Right atrium auricular region (tissue), 2 donors: ENCODE data around the gene SGF29. TPM values are rescaled to one million over a fixed set of nuclear protein-coding genes. Genes with fewer than 3 reads are reported as not detected.

Experiments
- DNase-seq: peaks from one replicate; pipeline ENCODE4 v3.0.0-alpha.2; 2019; ENCODE audit warnings: low spot score
- H3K27ac ChIP-seq, 2 donors: fragments of 200-600 bp; sonication (generic); 1 replicate in 1 of 2; 2 replicates in 1 of 2; pipeline ENCODE4 v1.5.1; 2016 to 2019
- H3K27me3 ChIP-seq, 2 donors: fragments of 200-600 bp; sonication (generic); one replicate each; pipeline versions ENCODE4 v1.5.1 to v1.6.0; 2017 to 2019
- H3K36me3 ChIP-seq: fragments of 200-600 bp; sonication (generic); one replicate; pipeline ENCODE4 v1.5.1; 2016
- H3K4me1 ChIP-seq, 2 donors: fragments of 200-600 bp; sonication (generic); one replicate each; pipeline versions ENCODE4 v1.5.1 to v1.6.0; 2017 to 2019
- H3K4me3 ChIP-seq, 2 donors: fragments of 200-600 bp; sonication (generic); 1 replicate in 1 of 2; 2 replicates in 1 of 2; pipeline ENCODE4 v1.5.1; 2017 to 2019; ENCODE audit warnings: mild to moderate bottlenecking in 1 of 2, moderate library complexity in 1 of 2
- H3K9me3 ChIP-seq, 2 donors: fragments of 200-600 bp; sonication (generic); one replicate each; pipeline ENCODE4 v1.5.1; 2019
- total RNA-seq, 2 donors: library from RNA; depleted of rRNA; stranded (reverse); fragments of >200 nt; gene quantifications; one replicate each; pipeline ENCODE4 v1.1.0, GENCODE V29; 2016
- TF ChIP-seq, protein P1 (sequence below), 2 donors: fragments of 200-600 bp; sonication (generic); IDR thresholded peaks; one replicate each; pipeline ENCODE4 v1.5.1; 2019; ENCODE audit warnings: antibody characterized with exemption in 2 of 2

SGF29 gene
- total RNA-seq, 2 donors from 2014 or later = 14.2 to 21.8 TPM

DNA sequence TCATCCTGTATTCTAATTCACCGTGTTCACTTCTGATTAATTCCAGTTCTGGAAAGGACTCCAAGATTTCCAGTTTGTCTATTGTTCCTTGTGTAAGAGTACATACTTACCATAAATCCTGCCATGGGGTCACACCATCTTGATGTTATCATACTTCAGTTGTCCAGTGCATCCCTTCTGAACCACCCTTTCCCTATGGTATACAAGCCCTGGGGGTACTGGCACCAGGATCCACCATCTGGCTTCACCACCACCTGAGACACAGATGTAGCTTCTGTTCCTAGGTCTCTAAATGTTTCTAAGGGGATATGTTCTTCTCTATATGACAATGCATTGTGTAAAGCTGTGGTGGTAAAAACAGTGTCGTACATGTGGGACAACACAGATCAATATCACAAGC, 21.2 kb downstream of the SGF29 start:
- TF ChIP-seq, protein P1, sequence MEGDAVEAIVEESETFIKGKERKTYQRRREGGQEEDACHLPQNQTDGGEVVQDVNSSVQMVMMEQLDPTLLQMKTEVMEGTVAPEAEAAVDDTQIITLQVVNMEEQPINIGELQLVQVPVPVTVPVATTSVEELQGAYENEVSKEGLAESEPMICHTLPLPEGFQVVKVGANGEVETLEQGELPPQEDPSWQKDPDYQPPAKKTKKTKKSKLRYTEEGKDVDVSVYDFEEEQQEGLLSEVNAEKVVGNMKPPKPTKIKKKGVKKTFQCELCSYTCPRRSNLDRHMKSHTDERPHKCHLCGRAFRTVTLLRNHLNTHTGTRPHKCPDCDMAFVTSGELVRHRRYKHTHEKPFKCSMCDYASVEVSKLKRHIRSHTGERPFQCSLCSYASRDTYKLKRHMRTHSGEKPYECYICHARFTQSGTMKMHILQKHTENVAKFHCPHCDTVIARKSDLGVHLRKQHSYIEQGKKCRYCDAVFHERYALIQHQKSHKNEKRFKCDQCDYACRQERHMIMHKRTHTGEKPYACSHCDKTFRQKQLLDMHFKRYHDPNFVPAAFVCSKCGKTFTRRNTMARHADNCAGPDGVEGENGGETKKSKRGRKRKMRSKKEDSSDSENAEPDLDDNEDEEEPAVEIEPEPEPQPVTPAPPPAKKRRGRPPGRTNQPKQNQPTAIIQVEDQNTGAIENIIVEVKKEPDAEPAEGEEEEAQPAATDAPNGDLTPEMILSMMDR (IDR thresholded peaks at IDR 0.05) = no peak
- no peak for DNase-seq
- Histone ChIP-seq H3K4me1 (peaks cover 0 to 29% of the 10 kb centered on the region in 2 donors), H3K27me3 (no peaks in the 10 kb centered on the region), H3K9me3 (no peaks in the 10 kb centered on the region), H3K36me3 (no peaks in the 10 kb centered on the region), H3K27ac (no peak overlapping the region), H3K4me3 (no peak overlapping the region)

- Histone ChIP-seq H3K4me1 (peaks cover 0 to 29% of the 10 kb centered on the region in 2 donors), H3K9me3 (no peaks in the 10 kb centered on the region), H3K4me3 (no peak overlapping the region), H3K27me3 (no peaks in the 10 kb centered on the region), H3K27ac (no peak overlapping the region), H3K36me3 (no peaks in the 10 kb centered on the region)
- no peak for DNase-seq
- TF ChIP-seq, protein P1 (IDR thresholded peaks at IDR 0.05) = no peak
Observed at GRCh38 chr16:28575446-28576109, 21.9 kb downstream of the SGF29 start.

GRCh38 chr16:28580726-28581315, 27.1 kb downstream of the SGF29 start:
- no peak for DNase-seq
- no peak overlapping the region for H3K27ac ChIP-seq
- TF ChIP-seq, protein P1 (IDR thresholded peaks at IDR 0.05) = no peak
- no peaks in the 10 kb centered on the region for H3K27me3 ChIP-seq
- no peaks in the 10 kb centered on the region for H3K9me3 ChIP-seq
- H3K4me3 ChIP-seq = no peak overlapping the region
- H3K4me1 ChIP-seq = no peaks in the 10 kb centered on the region
- peaks cover 32% of the 10 kb centered on the region for H3K36me3 ChIP-seq

- Histone ChIP-seq H3K27ac (no peak overlapping the region), H3K4me3 (no peak overlapping the region), H3K36me3 (peaks cover 66% of the 10 kb centered on the region), H3K9me3 (no peaks in the 10 kb centered on the region), H3K4me1 (no peaks in the 10 kb centered on the region), H3K27me3 (no peaks in the 10 kb centered on the region)
- no peak for DNase-seq
- TF ChIP-seq, protein P1 (IDR thresholded peaks at IDR 0.05) = no peak
Observed at GRCh38 chr16:28585674-28586073, 32.0 kb downstream of the SGF29 start.

GRCh38 chr16:28586466-28586865, 32.7 kb downstream of the SGF29 start:
- Histone ChIP-seq H3K4me1 (no peaks in the 10 kb centered on the region), H3K27me3 (no peaks in the 10 kb centered on the region), H3K36me3 (peaks cover 73% of the 10 kb centered on the region), H3K4me3 (no peak overlapping the region), H3K27ac (no peak overlapping the region), H3K9me3 (no peaks in the 10 kb centered on the region)
- TF ChIP-seq, protein P1 (IDR thresholded peaks at IDR 0.05) = no peak
- DNase-seq = no peak
